Measurements from ENCODE around the gene SPAG9. TPM values are rescaled to one million over a fixed set of nuclear protein-coding genes. Genes with fewer than 3 reads are reported as not detected.
A peak's percentile ranks its signal among the peaks of the same experiment; 100 is the strongest.

Gene SPAG9
- total RNA-seq, 4 donors from 2014 or later: 85.2 to 110 (median 94.3) TPM

DNA sequence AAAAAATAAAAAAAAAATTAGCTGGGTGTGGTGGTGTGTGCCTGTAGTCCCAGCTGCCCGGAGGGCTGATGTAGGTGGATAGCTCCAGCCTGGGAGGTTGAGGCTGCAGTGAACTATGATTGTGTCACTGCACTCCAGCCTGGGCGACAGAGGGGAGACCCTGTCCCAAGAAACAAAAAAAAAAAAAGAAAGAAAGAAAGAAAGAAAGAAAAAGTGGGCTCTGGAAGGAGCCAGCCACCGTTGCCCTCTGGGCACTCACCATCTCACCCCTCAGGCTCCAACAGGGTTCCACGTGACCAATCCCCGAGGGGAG is 167.2 kb downstream of the SPAG9 start:
- no peak for ATAC-seq
- no peaks in the 10 kb centered on the region for H3K27me3 ChIP-seq
- H3K4me3 ChIP-seq: no peak overlapping the region
- peaks cover 0 to 75% (median 40%) of the 10 kb centered on the region in 3 donors for H3K4me1 ChIP-seq
- WGBS, 2 donors (ENCODE audit: low coverage in 1 of 2): 47 to 85% methylated on average over 2 to 5 of the region's 5 CpGs
- peak overlapping the region in 3 of 4 donors; percentile 35 to 92 (median 69) for H3K27ac ChIP-seq
- no peaks in the 10 kb centered on the region for H3K9me3 ChIP-seq
- TF ChIP-seq POLR2AphosphoS5 (IDR thresholded peaks at IDR 0.05) (no peak), POLR2A (IDR thresholded peaks at IDR 0.05) (no peak), EP300 (IDR thresholded peaks at IDR 0.05) (no peak)
- TF ChIP-seq, protein P1, sequence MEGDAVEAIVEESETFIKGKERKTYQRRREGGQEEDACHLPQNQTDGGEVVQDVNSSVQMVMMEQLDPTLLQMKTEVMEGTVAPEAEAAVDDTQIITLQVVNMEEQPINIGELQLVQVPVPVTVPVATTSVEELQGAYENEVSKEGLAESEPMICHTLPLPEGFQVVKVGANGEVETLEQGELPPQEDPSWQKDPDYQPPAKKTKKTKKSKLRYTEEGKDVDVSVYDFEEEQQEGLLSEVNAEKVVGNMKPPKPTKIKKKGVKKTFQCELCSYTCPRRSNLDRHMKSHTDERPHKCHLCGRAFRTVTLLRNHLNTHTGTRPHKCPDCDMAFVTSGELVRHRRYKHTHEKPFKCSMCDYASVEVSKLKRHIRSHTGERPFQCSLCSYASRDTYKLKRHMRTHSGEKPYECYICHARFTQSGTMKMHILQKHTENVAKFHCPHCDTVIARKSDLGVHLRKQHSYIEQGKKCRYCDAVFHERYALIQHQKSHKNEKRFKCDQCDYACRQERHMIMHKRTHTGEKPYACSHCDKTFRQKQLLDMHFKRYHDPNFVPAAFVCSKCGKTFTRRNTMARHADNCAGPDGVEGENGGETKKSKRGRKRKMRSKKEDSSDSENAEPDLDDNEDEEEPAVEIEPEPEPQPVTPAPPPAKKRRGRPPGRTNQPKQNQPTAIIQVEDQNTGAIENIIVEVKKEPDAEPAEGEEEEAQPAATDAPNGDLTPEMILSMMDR (IDR thresholded peaks at IDR 0.05): no peak
- H3K36me3 ChIP-seq: peaks cover 0 to 8% of the 10 kb centered on the region in 2 donors

DNA sequence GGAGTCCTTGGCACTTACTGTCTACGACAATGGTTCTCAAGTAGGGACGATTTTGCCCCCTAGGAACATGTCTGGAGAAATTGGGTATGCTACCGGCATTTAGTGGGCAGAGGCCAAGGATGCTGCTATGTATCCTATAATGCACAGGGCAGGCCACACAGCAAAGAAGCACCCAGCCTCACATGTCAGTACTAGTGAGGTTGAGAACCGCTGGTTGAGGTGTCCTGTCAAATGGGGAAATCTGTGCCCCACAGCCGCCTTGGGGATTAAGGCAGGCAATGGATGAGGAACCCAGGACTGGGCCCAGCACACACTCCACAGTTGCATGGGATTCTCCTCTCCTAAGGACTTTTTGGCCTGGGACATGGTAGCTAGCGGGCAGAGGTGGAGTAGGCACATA is 167.8 kb downstream of the SPAG9 start:
- H3K9me3 ChIP-seq: no peaks in the 10 kb centered on the region
- WGBS, 2 donors (ENCODE audit: low coverage in 1 of 2): 74 to 92% methylated on average over 5 to 6 of the region's 6 CpGs
- H3K4me3 ChIP-seq: no peak overlapping the region
- H3K27ac ChIP-seq: peak overlapping the region in 1 of 4 donors; percentile 92
- no peak for ATAC-seq
- H3K4me1 ChIP-seq: peaks cover 0 to 81% (median 40%) of the 10 kb centered on the region in 3 donors
- TF ChIP-seq POLR2AphosphoS5 (IDR thresholded peaks at IDR 0.05) (no peak), POLR2A (IDR thresholded peaks at IDR 0.05) (no peak), EP300 (IDR thresholded peaks at IDR 0.05) (no peak)
- TF ChIP-seq, protein P1 (IDR thresholded peaks at IDR 0.05): no peak
- no peaks in the 10 kb centered on the region for H3K27me3 ChIP-seq
- peaks cover 0 to 2% of the 10 kb centered on the region in 2 donors for H3K36me3 ChIP-seq

DNA sequence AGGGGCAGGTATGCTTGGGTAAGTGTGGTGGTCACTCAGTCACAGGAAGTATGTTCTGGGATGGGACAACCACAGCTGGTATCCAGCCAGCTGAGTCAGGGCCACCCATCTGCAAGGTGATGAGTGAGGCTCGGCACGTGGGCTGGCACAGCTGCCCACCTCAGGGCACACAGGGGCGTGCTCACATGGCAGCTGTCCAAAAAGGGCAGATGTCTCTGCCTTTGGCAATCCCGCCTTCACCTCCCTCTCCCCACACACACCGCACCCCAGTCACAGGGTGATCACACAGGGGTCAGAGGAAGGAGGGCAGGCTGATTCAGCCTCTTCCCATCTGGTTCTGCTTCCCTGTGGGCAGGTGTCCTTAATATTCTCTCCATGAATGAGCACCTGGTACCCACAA is 168.7 kb downstream of the SPAG9 start:
- no peak overlapping the region for H3K4me3 ChIP-seq
- 83% methylated on average over 1 of the region's 5 CpGs; no CpG with 5 or more reads in 1 of the 2 donors for WGBS, 2 donors (ENCODE audit: low coverage in 1 of 2)
- H3K27me3 ChIP-seq: no peaks in the 10 kb centered on the region
- H3K36me3 ChIP-seq: no peaks in the 10 kb centered on the region
- peak overlapping the region in 3 of 4 donors; percentile 43 to 92 (median 88) for H3K27ac ChIP-seq
- H3K4me1 ChIP-seq: peaks cover 0 to 85% (median 40%) of the 10 kb centered on the region in 3 donors
- TF ChIP-seq EP300 (IDR thresholded peaks at IDR 0.05) (no peak), POLR2A (IDR thresholded peaks at IDR 0.05) (no peak), POLR2AphosphoS5 (IDR thresholded peaks at IDR 0.05) (no peak)
- TF ChIP-seq, protein P1 (IDR thresholded peaks at IDR 0.05): no peak
- no peak for ATAC-seq
- no peaks in the 10 kb centered on the region for H3K9me3 ChIP-seq

DNA sequence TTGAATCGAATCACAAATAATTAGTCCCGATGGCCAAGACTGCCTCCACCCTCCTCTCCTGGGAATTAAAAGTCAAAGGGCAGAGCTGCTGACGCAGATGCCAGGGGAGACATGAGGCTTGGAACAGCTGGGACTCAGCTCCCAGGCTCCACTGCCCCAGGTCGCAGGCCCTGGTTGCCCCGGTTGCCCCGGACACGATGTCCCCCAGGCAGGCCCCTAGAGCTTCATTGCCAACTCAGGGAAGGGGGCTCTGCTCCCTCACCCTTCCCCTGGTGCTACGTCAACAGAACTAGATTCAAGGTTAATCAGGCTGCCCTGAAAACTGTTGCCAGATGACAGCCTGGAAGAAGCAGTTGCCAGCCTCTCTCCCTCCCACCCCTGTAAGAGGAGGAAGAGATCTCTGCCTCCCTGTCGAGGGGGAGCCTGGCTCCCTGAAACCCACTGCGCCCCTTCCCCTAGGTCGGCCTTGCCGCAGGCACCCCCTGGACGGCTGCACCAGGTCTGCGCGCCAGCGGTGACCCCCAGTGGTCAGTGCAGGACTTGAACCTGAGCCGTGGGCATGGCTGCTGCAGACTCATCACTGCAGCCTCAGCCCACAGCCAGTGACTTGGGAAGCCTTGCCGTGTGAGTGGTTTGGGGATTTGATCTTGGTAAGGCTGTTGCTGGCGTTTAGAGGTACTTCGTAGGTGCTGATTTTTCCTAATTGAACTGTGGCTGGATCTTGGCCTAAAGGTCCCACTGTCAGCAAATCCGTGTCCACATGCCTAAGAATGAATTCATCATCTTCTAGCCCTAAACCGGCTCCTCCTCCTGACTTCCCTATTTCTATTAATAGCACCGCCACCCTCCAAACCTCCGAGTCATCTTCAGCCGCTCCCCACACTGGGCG is 170.4 kb downstream of the SPAG9 start:
- TF ChIP-seq EP300 (IDR thresholded peaks at IDR 0.05) (peak; percentile 62), POLR2A (IDR thresholded peaks at IDR 0.05) (no peak), POLR2AphosphoS5 (IDR thresholded peaks at IDR 0.05) (peak; percentile 53)
- TF ChIP-seq, protein P1 (IDR thresholded peaks at IDR 0.05): peak in 3 of 4 experiments; percentile 89 to 93 (median 92)
- H3K4me3 ChIP-seq: peak overlapping the region in 1 of 2 donors; percentile 21
- peaks cover 0 to 68% (median 24%) of the 10 kb centered on the region in 3 donors for H3K4me1 ChIP-seq
- peak; percentile 84 for ATAC-seq
- WGBS, 2 donors (ENCODE audit: low coverage in 1 of 2): 2 to 15% methylated on average over 7 to 9 of the region's 26 CpGs
- no peaks in the 10 kb centered on the region for H3K9me3 ChIP-seq
- H3K27ac ChIP-seq: peak overlapping the region; percentile 32 to 92 (median 86)
- H3K27me3 ChIP-seq: no peaks in the 10 kb centered on the region
- H3K36me3 ChIP-seq: no peaks in the 10 kb centered on the region
